HG02678 (cell line): ENCODE results near the gene KDM4C.
"Not testable (repeated sequence)": the region's sequence is repeated elsewhere in the genome, so short reads cannot be mapped to it uniquely, and the experiment has no call there.

Experiments used
- ATAC-seq: cut with Tn5 transposase; IDR thresholded peaks from one replicate; pipeline ENCODE4 v1.9.1; 2021; ENCODE audit warnings: mild to moderate bottlenecking, moderate library complexity; ENCODE audit not compliant: unreplicated experiment

Gene KDM4C

DNA sequence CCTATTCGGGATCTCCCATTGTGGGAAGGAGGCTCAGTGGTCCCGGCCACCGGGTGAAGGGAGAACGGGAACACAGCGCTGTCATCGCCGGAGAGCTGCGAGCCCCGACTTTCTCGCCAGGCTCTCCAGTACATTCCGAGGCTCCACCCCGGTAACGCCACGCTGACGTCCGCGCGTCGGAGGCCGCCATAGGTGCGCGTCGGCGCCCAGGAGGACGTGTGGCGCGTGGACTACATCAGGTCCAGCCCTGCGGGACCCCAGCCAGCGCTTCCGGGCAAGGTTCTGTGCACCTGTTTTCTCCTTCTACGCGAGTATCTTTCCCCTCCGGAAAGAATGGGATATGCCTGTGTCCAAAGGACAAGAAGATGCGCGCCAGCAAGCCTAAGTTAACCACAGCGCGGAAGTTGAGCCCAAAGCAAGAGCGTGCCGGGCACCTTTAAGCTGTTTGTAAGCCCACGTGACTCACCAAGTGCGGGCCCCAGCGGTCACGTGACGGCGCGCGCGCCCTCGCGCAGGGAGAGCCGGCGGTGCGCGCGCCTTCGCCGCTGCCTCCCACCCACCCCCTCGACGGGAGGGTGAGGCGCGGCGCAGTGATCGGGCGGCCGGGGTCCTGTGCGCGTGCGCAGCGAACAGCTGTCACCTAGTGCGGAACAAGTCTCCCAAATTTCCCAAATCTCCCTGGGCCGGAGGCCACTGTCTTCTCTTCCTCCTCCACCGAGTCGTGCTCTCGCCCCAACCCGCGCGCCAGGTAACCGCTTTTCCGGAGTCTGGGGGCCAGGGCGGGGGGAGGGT lies at the start of gene KDM4C:
Gene KDM4C, plus strand, starts transcription at position 518 of the 792 bp plus-strand sequence. CDS start 35,016 bp downstream, outside the sequence.
- peak; percentile 76 for ATAC-seq

DNA sequence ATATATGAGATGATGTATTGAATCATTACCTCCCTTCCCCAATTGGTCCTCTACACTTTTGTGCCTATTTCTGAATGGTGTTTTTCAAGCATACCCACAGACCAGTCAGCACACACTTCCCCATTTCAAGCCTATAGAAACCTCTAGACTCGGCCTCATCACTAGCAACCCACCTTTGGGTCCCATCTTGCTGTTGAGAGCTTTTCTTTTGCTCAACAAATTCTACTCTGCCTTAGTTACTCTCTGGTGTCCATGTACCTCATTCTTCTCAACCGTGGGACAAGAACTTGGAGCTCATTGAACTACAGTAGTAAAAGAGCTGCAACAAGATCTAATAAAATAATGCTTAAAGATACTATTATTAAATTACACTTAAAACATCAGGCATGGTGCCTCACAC lies 49.0 kb upstream of the KDM4C start:
- ATAC-seq: no peak

DNA sequence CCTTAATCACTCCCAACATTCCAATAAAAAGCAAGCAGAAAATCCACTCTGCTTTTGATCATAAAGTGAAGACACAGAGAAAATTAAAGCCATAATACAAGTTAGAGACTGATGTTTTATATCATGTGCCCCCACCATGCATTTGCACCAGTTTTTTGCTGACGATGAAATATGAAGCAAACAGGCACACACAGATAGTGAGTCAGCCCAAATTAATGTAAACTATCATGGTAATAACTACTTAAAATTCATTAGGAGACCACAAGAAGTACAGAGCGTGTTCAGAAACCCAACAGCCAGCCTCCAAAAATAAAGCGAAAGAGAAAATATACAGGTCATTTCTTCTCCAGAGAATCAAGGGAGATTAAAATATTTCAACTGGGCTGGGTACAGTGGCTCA lies 46.4 kb upstream of the KDM4C start:
- ATAC-seq: no peak

DNA sequence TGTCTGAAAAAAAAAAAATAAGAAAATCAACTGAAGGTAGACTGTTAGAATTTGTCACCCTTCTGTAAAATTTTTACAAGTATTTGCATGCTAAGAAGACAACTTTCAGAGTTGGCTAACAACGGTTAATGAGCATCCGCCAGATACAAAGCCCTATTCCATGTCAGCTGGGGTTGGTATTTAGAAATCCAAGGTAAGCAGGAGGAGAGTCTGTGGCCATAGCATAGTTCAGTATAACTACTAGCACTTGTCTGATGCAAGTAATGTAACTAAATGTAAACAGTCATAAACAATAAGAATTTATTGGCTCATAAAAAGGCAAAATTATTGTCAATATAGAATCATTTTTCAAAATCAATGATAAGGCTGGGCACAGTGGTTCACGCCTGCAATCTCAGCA lies 45.7 kb upstream of the KDM4C start:
- no peak for ATAC-seq

DNA sequence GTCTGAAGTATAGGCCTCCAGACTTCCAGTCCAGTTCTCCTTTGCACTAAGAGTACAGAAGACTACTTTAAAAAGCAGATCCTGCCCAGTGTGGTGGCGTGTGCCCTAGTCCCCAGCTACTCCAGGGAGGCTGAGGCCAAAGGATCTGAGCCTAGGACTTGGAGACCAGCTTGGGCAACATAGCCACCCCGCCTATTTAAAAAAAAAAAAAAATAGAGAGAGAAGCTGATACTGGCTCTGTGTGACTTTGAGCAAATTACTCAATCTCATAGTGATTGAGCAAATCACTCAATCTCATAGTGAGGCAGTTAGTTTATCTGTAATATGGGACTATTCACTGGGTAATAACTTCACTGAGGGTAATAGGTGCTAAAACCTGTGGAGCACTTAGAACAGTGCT lies 43.6 kb upstream of the KDM4C start:
- ATAC-seq: no peak

DNA sequence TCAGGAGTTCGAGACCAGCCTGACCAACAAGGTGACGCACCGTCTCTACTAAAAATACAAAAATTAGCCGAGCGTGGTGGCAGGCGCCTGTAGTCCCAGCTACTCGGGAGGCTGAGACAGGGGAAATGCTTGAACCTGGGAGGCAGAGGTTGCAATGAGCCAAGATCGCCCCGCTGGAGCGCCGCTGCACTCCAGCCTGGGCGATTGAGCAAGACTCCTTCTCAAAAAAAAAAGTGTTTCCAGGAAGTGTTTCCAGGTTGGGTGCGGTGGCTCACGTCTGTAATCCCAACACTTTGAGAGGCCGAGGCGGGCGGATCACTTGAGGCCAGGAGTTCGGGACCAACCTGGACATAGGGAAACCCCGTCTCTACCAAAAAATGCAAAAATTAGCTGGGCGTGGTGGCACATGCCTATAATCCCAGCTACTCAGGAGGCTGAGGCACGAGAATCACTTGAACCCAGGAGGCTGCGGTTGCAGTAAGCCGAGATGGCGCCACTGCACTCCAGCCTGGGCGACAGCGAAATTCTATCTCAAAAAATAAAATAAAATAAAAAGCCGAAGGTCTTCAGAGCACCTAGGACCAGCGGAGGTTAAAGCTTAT lies 42.5 kb upstream of the KDM4C start:
- ATAC-seq: not testable (repeated sequence)

DNA sequence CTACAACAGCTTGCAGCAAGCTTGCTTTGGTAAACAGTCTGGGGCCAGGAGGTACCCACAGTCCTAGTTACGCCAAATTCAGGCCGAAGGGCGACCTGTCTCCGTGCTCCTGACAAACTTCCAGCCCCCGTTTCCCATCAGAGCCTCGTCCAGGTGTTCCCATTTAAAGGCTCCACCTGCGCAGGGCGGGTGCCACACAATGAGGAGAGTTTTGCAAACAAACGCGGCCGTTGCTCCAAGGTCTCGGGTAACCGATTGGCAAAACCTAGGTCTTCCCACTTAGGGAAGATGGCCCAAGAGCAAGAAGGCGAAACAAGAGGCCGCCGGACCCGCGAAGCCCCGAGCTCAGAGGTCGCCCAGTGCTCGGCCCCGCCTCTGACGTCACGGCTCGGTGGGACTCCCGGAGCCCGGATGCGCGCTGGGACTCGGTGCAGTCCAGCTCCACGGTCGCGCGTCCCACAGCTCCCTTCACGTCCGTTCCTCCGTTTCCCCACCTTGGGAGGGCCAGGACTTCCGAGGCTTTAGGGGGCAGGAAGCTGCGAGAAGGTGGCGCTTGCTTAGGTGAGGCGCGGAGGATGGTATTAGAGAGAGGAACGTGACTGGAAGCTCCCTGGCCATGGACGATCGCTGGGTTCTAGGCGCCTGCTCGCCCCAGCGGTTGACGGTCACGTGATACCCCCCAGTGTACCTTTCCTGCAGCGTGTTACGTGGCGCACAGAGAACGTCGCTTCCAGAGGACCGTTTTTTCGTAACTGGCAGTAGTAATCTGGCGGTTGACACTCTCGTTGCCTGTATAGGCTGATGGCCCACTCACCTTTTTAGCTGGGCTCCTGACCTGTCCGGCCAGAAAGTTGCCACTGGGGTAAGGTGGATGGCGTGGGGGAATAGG lies 41.8 kb upstream of the KDM4C start:
- peak; percentile 92 for ATAC-seq

DNA sequence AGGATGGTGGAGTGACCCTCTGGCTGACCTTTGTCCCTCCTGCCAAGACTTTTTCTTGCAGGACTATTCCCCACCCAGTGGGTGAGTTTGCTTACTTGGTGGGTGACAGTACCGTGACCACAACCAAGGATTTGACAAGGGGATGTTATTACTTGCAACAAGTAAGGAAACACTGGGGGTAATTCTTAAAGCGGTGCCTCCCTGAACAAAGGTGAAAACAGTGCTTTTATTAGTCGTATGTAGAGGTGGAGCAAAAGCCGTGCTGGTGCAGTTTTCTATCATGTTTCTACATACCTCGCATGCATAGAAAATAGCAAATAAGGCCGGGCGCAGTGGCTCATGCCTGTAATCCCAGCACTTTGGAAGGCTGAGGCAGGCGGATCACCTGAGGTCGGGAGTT lies 41.0 kb upstream of the KDM4C start:
- no peak for ATAC-seq

DNA sequence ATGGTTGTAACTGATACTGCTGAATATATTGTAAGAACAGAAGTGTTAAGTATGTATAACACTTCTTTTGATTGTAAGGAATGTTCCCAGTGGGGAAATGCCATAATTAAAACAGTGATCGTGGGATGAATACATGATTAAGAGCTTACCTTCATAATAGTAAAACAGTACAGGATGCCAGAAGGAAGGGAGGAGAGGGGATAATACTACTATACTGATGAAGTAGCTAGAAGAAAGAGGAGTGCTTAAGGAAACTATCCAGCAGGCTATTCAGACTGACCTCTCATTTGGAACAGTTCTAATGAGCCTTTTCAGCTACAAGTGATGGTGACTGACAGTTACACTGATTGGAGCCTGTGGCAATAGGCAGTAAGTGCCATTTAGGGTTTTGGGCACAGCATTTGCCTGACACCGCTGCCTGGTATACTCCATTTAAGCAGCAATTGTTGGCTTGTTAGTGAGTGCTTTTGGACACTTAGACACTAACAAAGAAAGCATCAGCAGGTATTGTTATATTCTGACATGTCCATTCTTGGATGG lies 33.8 kb upstream of the KDM4C start:
- ATAC-seq: no peak

DNA sequence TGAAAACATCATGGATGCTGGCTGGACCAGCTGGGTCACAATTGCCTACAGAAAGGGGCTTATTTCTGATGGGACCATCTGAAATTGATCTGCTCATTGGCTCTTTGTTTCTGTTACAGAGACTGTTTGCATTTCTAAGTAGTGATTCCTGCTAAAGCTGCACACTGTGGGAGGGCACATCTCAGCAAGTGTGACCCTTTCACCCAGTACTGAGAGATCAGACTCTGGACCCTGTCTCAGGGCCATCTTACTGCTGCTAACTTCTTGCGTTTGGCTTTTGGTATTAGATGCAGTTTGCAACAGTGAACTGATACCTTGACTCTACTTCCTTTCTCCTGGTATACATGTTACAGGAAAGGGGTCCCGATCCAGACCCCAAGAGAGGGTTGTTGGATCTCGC lies 24.5 kb upstream of the KDM4C start:
- ATAC-seq: no peak

DNA sequence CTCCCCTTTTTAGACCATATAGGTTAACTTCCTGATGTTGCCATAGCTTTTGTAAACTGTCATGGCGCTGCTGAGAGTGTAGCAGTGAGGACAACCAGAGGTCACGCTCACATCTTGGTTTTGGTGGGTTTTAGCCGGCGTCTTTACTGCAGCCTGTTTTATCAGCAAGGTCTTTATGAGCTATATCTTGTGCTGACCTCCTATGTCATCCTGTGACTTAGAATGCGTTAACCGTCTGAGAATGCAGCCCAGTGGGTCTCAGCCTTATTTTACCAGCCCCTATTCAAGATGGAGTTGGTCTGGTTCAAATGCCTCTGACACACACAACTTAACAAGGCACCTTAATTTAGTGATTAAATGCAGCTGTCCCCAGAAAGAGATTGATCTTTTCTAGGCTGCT lies 23.9 kb upstream of the KDM4C start:
- ATAC-seq: no peak

DNA sequence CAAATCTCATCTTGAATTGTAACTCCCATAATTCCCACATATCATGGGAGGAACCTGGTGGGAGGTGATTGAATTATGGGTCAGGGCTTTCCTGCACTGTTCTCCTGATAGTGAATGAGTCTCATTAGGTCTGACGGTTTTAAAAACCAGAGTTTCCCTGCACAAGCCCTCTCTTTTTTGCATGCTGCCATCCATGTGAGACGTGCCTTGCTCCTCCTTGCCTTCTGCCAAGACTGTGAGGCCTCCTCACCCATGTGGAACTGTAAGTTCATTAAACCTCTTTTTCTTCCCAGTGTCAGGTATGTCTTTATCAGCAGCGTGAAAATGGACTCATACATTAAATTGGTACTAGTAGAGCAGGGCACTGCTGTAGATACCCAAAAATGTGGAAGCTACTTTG lies 22.4 kb upstream of the KDM4C start:
- ATAC-seq: no peak

DNA sequence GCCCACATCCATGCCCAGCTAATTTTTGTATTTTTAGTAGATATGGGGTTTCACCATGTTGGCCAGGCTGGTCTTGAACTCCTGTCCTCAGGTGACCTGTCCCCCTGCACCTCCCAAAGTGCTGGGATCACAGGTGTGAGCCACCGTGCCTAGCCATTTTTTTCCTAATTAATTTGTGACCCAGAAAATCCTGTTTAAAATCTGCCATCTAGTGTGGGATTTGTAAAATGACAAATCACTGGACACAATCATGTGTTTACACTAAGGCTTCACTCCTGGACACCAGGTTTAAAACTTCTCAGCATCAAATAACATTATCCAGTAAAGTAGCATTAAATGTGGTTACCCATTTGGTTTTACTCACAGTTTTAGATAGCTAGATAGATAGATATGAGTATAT lies 18.6 kb upstream of the KDM4C start:
- no peak for ATAC-seq

DNA sequence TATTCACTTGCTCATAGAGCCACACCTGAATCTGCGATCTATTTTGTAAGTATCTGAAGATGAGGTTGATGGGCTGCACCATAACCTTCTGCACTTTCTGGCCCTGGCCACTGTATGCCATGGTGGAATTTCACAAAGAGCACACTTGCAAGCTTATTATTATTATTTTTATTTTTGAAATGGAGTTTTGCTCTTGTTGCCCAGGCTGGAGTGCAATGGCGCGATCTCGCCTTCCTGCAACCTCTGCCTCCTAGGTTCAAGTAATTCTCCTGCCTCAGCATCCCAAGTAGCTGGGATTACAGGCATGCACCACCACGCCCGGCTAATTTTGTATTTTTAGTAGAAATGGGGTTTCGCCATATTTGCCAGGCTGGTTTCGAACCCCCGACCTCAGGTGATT lies 8.9 kb upstream of the KDM4C start:
- ATAC-seq: not testable (repeated sequence)

DNA sequence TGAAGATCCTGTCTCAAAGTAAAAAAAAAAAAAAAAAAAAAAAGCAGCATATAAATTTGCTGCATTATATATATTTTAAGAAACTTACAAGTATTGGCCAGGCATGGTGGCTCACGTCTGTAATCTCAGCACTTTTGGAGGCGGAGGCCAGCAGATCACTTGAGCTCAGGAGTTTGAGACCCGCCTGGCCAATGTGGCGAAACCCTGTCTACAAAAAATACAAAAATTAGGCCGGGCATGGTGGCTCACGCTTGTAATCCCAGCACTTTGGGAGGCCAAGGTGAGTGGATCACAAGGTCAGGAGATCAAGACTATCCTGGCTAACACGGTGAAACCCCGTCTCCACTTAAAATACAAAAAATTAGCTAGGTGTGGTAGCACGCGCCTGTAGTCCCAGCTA lies 2.9 kb upstream of the KDM4C start:
- not testable (repeated sequence) for ATAC-seq

DNA sequence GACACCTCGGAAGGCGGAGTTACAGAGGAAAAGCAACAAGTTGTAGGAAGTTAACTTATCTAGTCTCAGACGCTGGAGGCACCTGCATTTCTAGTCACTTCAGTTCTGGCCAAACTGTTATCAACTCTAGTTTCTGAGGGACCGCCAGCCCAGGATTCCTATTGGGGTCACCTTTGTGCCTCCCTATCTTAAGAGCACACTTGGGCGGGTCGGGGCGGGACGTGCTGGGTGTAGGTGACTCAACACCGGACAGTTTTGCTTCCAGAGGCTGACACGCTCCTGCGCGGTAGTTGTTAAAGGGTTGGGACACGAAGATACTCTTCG lies 679 bp upstream of the KDM4C start:
- ATAC-seq: peak; percentile 33

DNA sequence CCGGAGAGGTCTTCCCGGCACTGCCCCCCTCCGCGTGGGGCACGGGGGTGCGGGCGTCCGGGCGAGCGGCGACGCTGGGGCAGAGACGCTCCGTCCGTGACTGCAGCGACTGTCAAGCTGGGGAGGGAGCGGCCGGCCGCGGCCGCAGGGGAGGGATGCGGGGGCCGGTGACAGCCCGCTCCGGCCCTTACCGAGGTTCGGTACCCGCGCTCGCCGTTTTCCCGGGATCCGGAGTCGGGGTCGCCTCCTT lies 400 bp downstream of the KDM4C start:
- ATAC-seq: peak; percentile 11

DNA sequence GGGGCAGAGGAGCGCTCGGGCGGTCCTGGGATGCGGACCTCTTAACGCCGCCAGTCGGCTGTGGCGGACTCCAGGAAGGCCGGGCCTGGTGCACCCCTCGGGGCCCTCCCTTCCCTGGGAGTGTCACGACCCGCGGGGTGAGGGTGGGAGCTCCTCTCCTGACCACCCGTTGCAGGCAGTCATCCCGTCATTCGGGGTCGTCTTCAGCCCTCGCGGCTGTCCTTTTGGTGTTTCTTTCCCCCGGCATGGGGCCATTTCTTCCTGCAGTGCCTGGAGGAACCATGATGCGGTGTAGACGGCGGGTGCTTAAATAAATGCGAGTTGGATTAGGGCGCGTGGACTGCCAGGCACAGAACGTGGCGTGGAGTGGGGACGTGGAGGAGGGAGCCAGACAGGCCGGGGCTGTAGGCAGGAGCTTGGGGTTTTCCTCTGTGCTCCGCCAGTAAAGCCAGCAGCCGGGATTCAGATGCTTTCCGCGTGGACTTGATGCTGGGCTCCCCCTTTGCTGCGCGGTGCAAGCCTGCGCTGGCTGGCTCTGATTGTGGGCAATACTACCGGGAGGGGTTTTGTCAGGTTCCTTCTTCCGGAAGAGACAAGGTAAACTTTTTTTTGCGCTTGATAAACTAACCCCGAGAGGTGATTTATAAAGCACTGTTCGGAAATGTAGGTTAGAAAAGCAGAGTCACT lies 868 bp downstream of the KDM4C start:
- peak; percentile 22 for ATAC-seq

DNA sequence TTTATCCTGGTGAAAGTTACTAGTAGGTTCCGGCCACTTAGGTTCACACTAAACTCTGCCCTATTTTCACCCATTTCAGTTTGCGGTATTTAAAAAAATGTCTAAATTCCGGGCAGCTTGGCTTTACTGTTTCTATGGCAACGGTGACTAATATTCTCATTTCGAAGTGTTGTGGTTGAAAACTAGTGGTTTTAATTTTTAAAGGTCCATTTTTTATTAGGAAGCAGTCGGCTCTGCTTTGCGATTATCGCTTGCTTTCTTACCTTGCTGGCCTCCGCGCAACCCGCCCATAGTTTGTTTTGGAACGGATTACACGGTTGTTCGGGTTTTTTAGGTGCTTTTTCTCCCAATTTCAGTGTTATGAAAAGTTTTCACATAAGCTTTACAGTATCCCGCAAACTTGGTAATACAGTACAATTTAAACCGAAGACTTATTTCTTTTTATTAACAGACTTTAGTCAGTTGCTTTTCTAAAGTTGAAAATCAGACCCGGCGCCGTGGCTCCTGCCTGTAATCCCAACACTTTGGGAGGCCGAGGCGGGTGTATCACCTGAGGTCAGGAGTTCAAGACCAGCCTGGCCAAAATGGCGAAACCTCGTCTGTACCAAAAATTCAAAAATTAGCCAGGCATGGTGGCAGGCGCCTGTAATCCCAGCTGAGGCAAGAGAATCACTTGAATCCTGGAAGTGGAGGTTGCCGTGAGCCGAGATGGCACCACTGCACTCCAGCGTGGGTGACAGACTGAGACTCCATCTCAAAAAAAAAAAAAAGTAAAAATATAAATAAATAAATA lies 1.6 kb downstream of the KDM4C start:
- ATAC-seq: peak; percentile 7

DNA sequence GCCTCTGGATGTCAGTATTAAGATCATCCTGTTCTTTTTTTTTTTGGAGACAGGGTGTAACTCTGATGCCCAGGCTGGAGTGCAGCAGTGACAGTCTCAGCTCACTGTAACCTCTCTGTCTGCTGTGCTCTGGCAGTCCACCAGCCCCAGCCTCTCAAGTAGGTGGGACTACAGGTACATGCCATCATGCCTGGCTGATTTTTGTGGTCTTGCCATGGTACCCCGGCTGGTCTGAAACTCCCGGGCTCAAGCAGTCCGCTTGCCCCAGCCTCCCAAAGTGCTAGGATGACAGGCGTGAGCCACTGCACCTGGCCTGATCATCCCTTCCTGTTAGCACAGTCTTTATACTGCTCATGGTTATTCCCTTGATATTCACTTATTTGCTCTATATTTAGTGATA lies 3.5 kb downstream of the KDM4C start:
- no peak for ATAC-seq
